Fibroblast of the aortic adventitia (primary cell): ENCODE results near the gene CALCOCO2. TPM values are rescaled to one million over a fixed set of nuclear protein-coding genes. Genes with fewer than 3 reads are reported as not detected.
"Not testable (repeated sequence)": the region's sequence is repeated elsewhere in the genome, so short reads cannot be mapped to it uniquely, and the experiment has no call there.

Source experiments
- DNase-seq: peaks from one replicate; pipeline ENCODE4 v3.0.0-alpha.2; 2010; ENCODE audit warnings: low read depth
- H3K4me3 ChIP-seq: 2 replicates; pipeline ENCODE4 v1.5.1; 2011; ENCODE audit warnings: low read depth, mild to moderate bottlenecking, control low read depth, low read length, moderate library complexity
- CTCF ChIP-seq: IDR thresholded peaks from 2 replicates; pipeline ENCODE4 v1.5.1; 2011; ENCODE audit warnings: mild to moderate bottlenecking, low read length, control low read depth, inconsistent platforms; ENCODE audit not compliant: insufficient read depth
- total RNA-seq: library from RNA; depleted of rRNA; stranded (reverse); fragments of >200 nt; gene quantifications from 2 replicates; pipeline ENCODE4 v1.2.3, GENCODE V29; 2012; ENCODE audit warnings: low replicate concordance

CALCOCO2 gene
- total RNA-seq, 1 donor, result 73.8 TPM

- no peak overlapping the region for H3K4me3 ChIP-seq
- TF ChIP-seq CTCF, result peak; percentile 87
- DNase-seq, result peak; percentile 56
These were observed 16.3 kb upstream of the CALCOCO2 start for GRCh38 chr17:48814504-48814903.

GRCh38 chr17:48815311-48815710 is 15.5 kb upstream of the CALCOCO2 start:
- TF ChIP-seq CTCF, result no peak
- no peak overlapping the region for H3K4me3 ChIP-seq
- no peak for DNase-seq

- H3K4me3 ChIP-seq, result no peak overlapping the region
- no peak for TF ChIP-seq CTCF
These were observed 14.4 kb upstream of the CALCOCO2 start for GRCh38 chr17:48816438-48816773.

GRCh38 chr17:48816774-48817590 is 13.9 kb upstream of the CALCOCO2 start, which contains the start of gene TTLL6:
Gene TTLL6 (minus strand): TSS chr17:48817229. CDS start chr17:48817072, 157 bp downstream.
- DNase-seq, result peak; percentile 43
- H3K4me3 ChIP-seq, result peak within 1 kb of the TSS; percentile 50
- no peak for TF ChIP-seq CTCF

More at GRCh38 chr17:48816438-48816773, 14.4 kb upstream of the CALCOCO2 start:
- DNase-seq, result no peak

- no peak for TF ChIP-seq CTCF
- H3K4me3 ChIP-seq, result no peak overlapping the region
- DNase-seq, result no peak
These were observed 12.4 kb upstream of the CALCOCO2 start for GRCh38 chr17:48818361-48818841.

- peak; percentile 27 for DNase-seq
- no peak overlapping the region for H3K4me3 ChIP-seq
- TF ChIP-seq CTCF, result no peak
These were observed 11.4 kb upstream of the CALCOCO2 start for GRCh38 chr17:48819466-48819865.

- H3K4me3 ChIP-seq, DNase-seq: not testable (repeated sequence)
These were observed 9.9 kb upstream of the CALCOCO2 start for GRCh38 chr17:48820936-48821335.
